Tibial nerve (tissue), 4 donors: ENCODE data around the gene TENM4. TPM values are rescaled to one million over a fixed set of nuclear protein-coding genes. Genes with fewer than 3 reads are reported as not detected.

Experiments used
- DNase-seq, 2 donors: peaks; one replicate each; pipeline ENCODE4 v3.0.0-alpha.2; 2019; ENCODE audit warnings: low spot score in 2 of 2
- H3K27ac ChIP-seq, 4 donors: fragments of 200-600 bp; sonication (generic) in 3 of 4; one replicate each; pipeline ENCODE4 v1.5.1; 2017 to 2019; ENCODE audit warnings: mild to moderate bottlenecking in 1 of 4
- H3K27me3 ChIP-seq, 2 donors: fragments of 200-600 bp; sonication (generic) in 1 of 2; one replicate each; pipeline versions ENCODE4 v1.5.1 to v1.6.0; 2017 to 2019
- H3K36me3 ChIP-seq, 3 donors: fragments of 200-600 bp; sonication (generic); one replicate each; pipeline ENCODE4 v1.5.1; 2018 to 2019
- H3K4me1 ChIP-seq, 4 donors: fragments of 200-600 bp; sonication (generic) in 3 of 4; one replicate each; pipeline ENCODE4 v1.5.1; 2017 to 2019
- H3K4me3 ChIP-seq, 4 donors: fragments of 200-600 bp; sonication (generic) in 3 of 4; one replicate each; pipeline ENCODE4 v1.5.1; 2017 to 2019; ENCODE audit warnings: mild to moderate bottlenecking in 1 of 4, moderate library complexity in 1 of 4
- H3K9me3 ChIP-seq, 4 donors: fragments of 200-600 bp; sonication (generic) in 3 of 4; one replicate each; pipeline ENCODE4 v1.5.1; 2017 to 2019
- CTCF ChIP-seq, 5 experiments: fragments of 200-600 bp in 3 of 5; fragments of 450-650 bp in 2 of 5; sonication (generic) in 3 of 5; IDR thresholded peaks; one replicate each; pipeline ENCODE4 v1.5.1; 2016 to 2019; ENCODE audit warnings: antibody characterized with exemption in 5 of 5, mild to moderate bottlenecking in 3 of 5, moderate library complexity in 2 of 5
- EP300 ChIP-seq, 2 donors: sonication (generic); formaldehyde crosslinking; IDR thresholded peaks; one replicate each; pipeline ENCODE4 v1.6.1; 2017; ENCODE audit warnings: antibody characterized with exemption in 2 of 2, mild to moderate bottlenecking in 1 of 2
- POLR2A ChIP-seq, 2 donors: fragments of 450-650 bp; IDR thresholded peaks; one replicate each; pipeline ENCODE4 v1.6.1; 2017; ENCODE audit warnings: antibody characterized with exemption in 2 of 2, mild to moderate bottlenecking in 2 of 2, moderate library complexity in 2 of 2
- WGBS, 2 donors: methylation state at CpG; one replicate each; pipeline ENCODE4 v1.1.5; 2018; 5-methylcytosine and 5-hydroxymethylcytosine counted together
- total RNA-seq, 4 donors: library from RNA; depleted of rRNA; stranded (reverse); fragments of >200 nt; gene quantifications; one replicate each; pipeline ENCODE4 v1.1.0, GENCODE V29; 2016

The TENM4 gene
- total RNA-seq, 4 donors from 2014 or later, result 15.3 to 36.3 (median 19.6) TPM

- Histone ChIP-seq H3K27ac (no peak overlapping the region), H3K4me3 (no peak overlapping the region), H3K27me3 (no peaks in the 10 kb centered on the region), H3K9me3 (no peaks in the 10 kb centered on the region), H3K36me3 (no peaks in the 10 kb centered on the region), H3K4me1 (no peaks in the 10 kb centered on the region)
- TF ChIP-seq CTCF (IDR thresholded peaks at IDR 0.05) (no peak), EP300 (IDR thresholded peaks at IDR 0.05) (no peak), POLR2A (IDR thresholded peaks at IDR 0.05) (no peak)
- 76 to 78% methylated on average over 1 of the region's 1 CpG for WGBS, 2 donors
- no peak for DNase-seq
Observed at GRCh38 chr11:79371152-79371551, 69.7 kb downstream of the TENM4 start.

GRCh38 chr11:79369055-79369454, 71.8 kb downstream of the TENM4 start:
- H3K27ac ChIP-seq, result no peak overlapping the region
- TF ChIP-seq POLR2A (IDR thresholded peaks at IDR 0.05) (no peak), EP300 (IDR thresholded peaks at IDR 0.05) (no peak), CTCF (IDR thresholded peaks at IDR 0.05) (no peak)
- H3K27me3 ChIP-seq, result no peaks in the 10 kb centered on the region
- no peaks in the 10 kb centered on the region for H3K36me3 ChIP-seq
- no peaks in the 10 kb centered on the region for H3K9me3 ChIP-seq
- H3K4me3 ChIP-seq, result no peak overlapping the region
- 64 to 68% methylated on average over 5 of the region's 5 CpGs for WGBS, 2 donors
- no peaks in the 10 kb centered on the region for H3K4me1 ChIP-seq
- DNase-seq, result no peak

GRCh38 chr11:79367844-79368243, 73.0 kb downstream of the TENM4 start:
- no peak for DNase-seq
- Histone ChIP-seq H3K9me3 (no peaks in the 10 kb centered on the region), H3K36me3 (no peaks in the 10 kb centered on the region), H3K27ac (no peak overlapping the region), H3K4me3 (no peak overlapping the region), H3K4me1 (no peaks in the 10 kb centered on the region), H3K27me3 (no peaks in the 10 kb centered on the region)
- WGBS, 2 donors, result 81 to 83% methylated on average over 4 of the region's 4 CpGs
- TF ChIP-seq POLR2A (IDR thresholded peaks at IDR 0.05), result no peak
- no peak for TF ChIP-seq EP300 (IDR thresholded peaks at IDR 0.05)
- TF ChIP-seq CTCF (IDR thresholded peaks at IDR 0.05), result no peak

- no peak for TF ChIP-seq EP300 (IDR thresholded peaks at IDR 0.05)
- TF ChIP-seq CTCF (IDR thresholded peaks at IDR 0.05), result no peak
- no peak for TF ChIP-seq POLR2A (IDR thresholded peaks at IDR 0.05)
- no peaks in the 10 kb centered on the region for H3K27me3 ChIP-seq
- H3K4me1 ChIP-seq, result no peaks in the 10 kb centered on the region
- H3K27ac ChIP-seq, result no peak overlapping the region
- DNase-seq, result no peak
- no peak overlapping the region for H3K4me3 ChIP-seq
- H3K9me3 ChIP-seq, result no peaks in the 10 kb centered on the region
- no peaks in the 10 kb centered on the region for H3K36me3 ChIP-seq
- 88 to 97% methylated on average over 2 of the region's 2 CpGs for WGBS, 2 donors
Observed at GRCh38 chr11:79366218-79366617, 74.6 kb downstream of the TENM4 start.

- DNase-seq, result no peak
- H3K27ac ChIP-seq, result no peak overlapping the region
- 86 to 87% methylated on average over 5 of the region's 5 CpGs for WGBS, 2 donors
- no peaks in the 10 kb centered on the region for H3K9me3 ChIP-seq
- no peaks in the 10 kb centered on the region for H3K36me3 ChIP-seq
- no peaks in the 10 kb centered on the region for H3K4me1 ChIP-seq
- H3K27me3 ChIP-seq, result no peaks in the 10 kb centered on the region
- TF ChIP-seq CTCF (IDR thresholded peaks at IDR 0.05) (no peak), EP300 (IDR thresholded peaks at IDR 0.05) (no peak), POLR2A (IDR thresholded peaks at IDR 0.05) (no peak)
- no peak overlapping the region for H3K4me3 ChIP-seq
Observed at GRCh38 chr11:79363861-79364378, 76.9 kb downstream of the TENM4 start.
